Testis (tissue), 2 donors: ENCODE data around the gene NCS1.

Experiments used
- CTCF ChIP-seq, 3 experiments: fragments of 450-650 bp in 2 of 3; fragments of 200-600 bp in 1 of 3; sonication (generic) in 1 of 3; IDR thresholded peaks; one replicate each; pipeline ENCODE4 v1.5.1; 2016 to 2019; ENCODE audit warnings: antibody characterized with exemption in 3 of 3, mild to moderate bottlenecking in 2 of 3, moderate library complexity in 1 of 3
- POLR2A ChIP-seq: fragments of 450-650 bp; IDR thresholded peaks from one replicate; pipeline ENCODE4 v1.6.1; 2017; ENCODE audit warnings: antibody characterized with exemption, mild to moderate bottlenecking, moderate library complexity

GRCh38 chr9:130174025-130174424, 1.8 kb downstream of the NCS1 start:
- TF ChIP-seq POLR2A (no peak), CTCF (IDR thresholded peaks at IDR 0.05) (no peak)
